GM19238 (cell line): Measurements from ENCODE around the gene TGFA.

ENCODE experiments used
- DNase-seq: peaks from one replicate; pipeline ENCODE4 v3.0.0; 2011; ENCODE audit warnings: low spot score; ENCODE audit not compliant: insufficient read length

Gene TGFA

DNA sequence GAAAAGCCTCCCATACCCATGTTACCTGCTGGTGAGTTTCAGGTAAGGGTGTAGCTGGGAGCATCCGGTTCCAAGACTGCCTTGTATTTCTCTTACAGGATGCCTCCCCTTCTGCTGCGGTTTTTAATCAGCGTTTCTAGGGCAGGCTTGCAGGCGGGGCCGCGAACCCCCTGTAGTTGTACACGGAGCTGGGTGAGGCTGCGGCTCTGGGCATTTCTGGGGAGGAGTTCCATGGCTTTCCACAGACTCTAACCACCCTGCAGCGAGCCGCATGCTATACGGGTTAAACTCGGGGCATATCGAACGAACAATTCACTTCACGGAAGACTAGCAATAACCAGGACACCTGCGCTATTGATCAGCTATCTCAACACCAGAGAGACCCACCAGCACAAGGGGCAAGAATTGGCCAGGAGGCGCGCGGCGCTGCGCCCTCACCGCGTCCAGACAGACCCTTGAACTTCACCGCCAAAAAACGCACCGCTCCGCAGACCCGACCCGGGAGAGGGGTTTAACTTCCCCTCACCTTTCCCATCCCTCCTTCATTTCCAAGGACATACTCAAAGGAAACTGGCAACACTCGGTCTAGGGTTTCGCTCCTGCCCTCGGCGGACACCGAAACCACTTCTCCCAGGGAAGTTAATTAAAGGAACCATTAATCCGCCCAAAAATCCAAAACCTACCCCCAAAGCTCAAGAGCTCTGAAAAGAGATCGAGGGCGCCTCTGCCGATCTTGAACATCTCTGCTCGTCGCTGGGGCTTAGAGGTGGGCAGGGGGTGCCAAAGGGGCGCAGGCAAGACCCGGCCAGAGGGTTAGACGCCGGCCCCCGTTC lies 909 bp downstream of the TGFA start:
- DNase-seq: no peak

- no peak for DNase-seq
Measured at GRCh38 chr2:70551167-70551566, 2.5 kb downstream of the TGFA start.

DNA sequence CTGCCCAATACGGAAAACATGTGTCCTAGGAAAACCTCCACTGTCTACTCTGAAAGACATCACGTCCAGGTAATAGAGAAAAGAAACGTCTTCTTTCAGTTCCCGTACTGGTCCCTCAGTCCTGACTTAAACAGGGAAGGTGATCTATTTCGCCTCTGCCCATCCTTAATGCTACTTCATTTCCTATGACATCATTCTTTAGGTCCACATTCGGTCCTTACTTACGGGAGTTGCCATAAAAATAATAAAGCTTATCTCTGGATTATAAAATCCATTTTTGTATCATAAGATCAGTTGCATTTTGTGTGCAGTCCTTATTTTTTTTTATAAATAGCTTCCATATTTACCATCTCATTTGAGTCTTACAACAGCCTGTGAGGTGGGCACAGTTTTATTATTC lies 3.7 kb downstream of the TGFA start:
- no peak for DNase-seq

DNA sequence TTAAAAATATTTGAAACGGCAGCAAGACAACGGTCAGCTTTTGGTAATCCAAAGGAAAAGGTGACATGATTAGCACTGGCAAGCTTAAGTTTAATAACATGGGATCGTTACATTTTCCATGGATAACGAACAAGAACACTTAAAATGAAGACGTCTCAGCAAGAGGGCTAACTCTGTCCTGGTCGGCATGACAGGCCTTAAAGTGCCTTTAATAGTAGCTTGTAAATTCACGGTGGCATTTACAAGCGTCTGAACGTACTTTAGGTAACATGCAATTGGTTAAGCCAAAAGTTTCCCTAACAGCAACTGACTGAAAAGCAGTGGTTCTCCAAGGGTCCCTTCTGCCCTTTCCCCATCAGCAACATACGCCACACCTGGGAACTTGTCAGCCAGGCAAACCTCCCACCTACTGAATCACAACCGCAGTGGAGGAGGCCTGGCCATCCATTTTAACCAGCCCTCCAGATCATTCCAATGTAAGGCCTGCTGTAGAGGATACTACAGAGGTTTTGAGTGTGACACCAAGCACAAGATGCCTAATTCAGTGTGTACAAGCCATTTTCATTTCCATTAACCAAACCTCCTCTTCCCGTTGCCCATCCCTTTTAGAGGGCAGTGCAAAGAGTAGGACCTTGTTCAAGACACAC lies 4.4 kb downstream of the TGFA start:
- DNase-seq: no peak

DNA sequence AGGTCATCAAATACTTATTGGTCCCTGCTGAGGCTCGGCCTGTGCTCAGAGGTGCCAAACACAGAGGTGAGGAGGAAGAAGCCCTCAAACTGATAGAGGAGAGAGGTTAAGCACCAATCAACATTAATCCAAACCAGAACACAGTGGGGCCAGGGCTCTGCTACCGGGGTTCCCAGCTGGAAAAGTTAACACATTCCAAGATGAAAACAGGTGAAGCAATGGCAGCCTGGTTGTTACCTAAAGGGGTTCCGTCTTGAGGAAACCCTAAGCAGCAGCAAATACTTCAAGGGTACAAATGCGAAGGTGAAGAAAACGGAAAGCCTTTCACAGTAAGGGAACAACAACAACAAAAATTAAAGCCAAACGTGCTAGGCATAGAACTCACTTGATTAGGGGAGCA lies 5.4 kb downstream of the TGFA start:
- DNase-seq: no peak

DNA sequence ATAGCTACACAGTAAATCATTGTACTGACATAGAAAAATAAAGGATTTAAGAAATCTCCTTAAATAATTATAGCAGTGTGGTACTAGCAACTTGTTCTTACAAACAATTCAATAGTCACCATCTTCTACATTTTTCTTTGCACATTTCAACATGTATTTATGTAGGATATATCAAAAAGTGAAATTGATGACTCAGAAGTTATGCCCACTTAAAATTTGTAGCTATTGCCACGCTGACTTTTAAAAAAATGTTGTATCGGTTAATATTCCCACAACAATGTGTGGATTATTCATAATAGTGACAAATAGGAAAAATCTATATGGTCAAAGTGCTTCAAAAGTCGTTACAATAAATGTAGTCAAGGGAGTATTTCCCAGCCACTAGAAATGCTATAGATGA lies 6.7 kb downstream of the TGFA start:
- no peak for DNase-seq

GRCh38 chr2:70546376-70546775 lies 7.2 kb downstream of the TGFA start:
- no peak for DNase-seq

- no peak for DNase-seq
Measured at GRCh38 chr2:70541481-70542020, 12.1 kb downstream of the TGFA start.

DNA sequence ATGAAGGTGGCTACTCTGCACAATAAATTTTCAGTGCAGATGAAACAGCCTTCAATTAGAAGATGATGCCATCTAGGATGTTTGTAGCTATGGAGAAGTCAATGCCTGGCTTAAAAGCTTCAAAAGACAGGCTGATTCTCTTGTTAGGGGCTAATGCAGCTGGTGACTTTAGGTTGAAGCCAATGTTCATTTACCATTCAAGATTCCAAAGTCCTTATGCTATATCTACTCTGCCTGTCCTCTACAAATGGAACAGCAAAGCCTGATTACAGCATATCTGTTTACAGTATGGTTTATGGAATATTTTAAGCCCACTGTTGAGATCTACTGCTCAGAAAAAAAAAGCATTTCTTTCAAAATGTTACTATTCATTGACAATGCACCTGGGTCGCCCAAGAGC lies 15.8 kb downstream of the TGFA start:
- DNase-seq: no peak

GRCh38 chr2:70536517-70537055 lies 17.0 kb downstream of the TGFA start:
- DNase-seq: no peak

DNA sequence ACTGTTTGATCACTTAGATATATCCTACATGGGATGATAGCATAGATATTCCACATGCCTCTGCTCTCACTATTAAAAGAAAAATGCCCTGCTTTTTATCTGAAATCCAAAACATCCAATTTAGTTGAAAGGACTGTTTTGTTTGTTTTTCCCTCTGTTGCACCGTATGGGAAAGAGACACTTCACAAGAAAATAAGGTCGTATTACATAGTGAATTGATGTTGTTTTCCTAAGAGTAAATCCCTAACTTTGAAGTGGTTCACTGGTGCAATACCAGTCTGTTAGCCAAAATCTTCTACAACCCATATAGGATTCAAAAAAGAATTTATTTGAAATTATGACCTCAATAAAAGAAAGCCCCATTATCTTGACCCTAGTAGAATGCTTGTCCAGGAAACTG lies 18.1 kb downstream of the TGFA start:
- DNase-seq: no peak

GRCh38 chr2:70534183-70534836 lies 19.3 kb downstream of the TGFA start:
- DNase-seq: no peak

- no peak for DNase-seq
Measured at GRCh38 chr2:70532244-70532935, 21.2 kb downstream of the TGFA start.

GRCh38 chr2:70531419-70532086 lies 22.1 kb downstream of the TGFA start:
- no peak for DNase-seq

DNA sequence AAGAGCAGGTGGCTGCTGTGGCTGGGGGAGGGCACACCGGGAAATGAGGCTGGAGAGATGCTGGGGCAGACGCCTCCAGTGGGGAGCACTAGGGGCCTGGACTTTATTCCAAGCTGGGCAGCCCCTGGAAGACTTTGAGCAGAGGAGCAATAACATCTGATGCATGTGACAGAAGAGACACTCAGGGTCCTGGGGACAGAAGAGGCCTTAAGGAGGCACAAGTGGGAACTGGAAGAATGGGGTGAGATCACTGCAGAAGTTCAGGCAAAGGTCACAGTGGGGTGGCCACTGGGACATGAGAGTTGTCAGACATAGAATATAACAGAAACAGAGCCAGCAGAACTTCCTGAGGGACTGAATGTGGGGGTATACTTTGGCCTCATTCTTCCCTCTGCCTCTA lies 24.0 kb downstream of the TGFA start:
- DNase-seq: no peak

- DNase-seq: no peak
Measured at GRCh38 chr2:70528929-70529328, 24.7 kb downstream of the TGFA start.

DNA sequence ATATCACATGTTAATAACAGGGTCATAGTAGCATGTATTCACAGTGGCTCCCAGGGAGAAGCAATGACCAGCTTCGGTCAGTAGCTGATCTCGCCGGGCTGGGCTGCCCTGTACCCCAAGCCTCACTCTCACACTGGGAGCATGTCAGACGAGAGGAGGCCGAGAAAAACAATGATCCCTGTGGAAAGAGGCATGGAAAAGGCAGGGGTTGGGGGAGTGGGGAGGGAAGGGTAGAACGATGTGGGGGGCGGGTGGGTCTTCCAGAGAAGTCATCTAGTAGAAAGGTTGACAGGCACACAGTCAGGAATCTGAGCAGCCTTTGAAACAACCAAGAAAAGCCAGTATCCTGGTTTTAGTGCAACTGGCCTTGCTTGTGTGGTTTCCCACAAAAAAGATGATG lies 25.4 kb downstream of the TGFA start:
- no peak for DNase-seq

- DNase-seq: no peak
Measured at GRCh38 chr2:70527447-70528080, 26.1 kb downstream of the TGFA start.

GRCh38 chr2:70526126-70526525 lies 27.5 kb downstream of the TGFA start:
- DNase-seq: no peak

DNA sequence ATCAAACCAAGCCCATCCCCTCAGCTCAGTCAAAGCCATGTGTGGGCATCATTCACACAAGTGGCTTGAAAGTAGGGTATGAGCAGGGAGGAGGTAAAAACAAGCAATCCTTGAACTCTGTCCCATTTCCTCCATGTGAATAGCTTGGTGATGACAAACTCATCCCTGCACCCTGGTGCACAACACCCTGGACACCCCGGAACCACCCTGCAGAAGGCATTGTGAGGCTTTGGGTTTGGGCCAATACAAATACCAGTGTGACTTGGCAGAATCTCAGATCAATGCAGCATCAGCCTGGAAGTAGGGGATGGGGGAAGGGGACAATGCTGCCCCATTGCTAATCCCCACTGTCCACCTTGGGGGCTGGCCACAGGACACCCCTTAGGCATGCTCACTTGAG lies 28.6 kb downstream of the TGFA start:
- no peak for DNase-seq
